AG09309 (cell line): ENCODE data around the gene MEIOB.

Experiments used
- DNase-seq: peaks from one replicate; pipeline ENCODE4 v3.0.0-alpha.2; 2010; ENCODE audit warnings: low read depth
- H3K4me3 ChIP-seq: 2 replicates; pipeline ENCODE4 v1.5.1; 2011; ENCODE audit warnings: mild to moderate bottlenecking, low read depth, low read length, moderate library complexity; ENCODE audit not compliant: control insufficient read depth
- CTCF ChIP-seq: IDR thresholded peaks from 2 replicates; pipeline ENCODE4 v1.5.1; 2011; ENCODE audit warnings: mild to moderate bottlenecking, low read depth, low read length, inconsistent platforms; ENCODE audit not compliant: insufficient read depth, control insufficient read depth; ENCODE audit errors: missing control alignments

Gene MEIOB

GRCh38 chr16:1830213-1830612 lies 41.8 kb downstream of the MEIOB start:
- no peak overlapping the region for H3K4me3 ChIP-seq
- no peak for TF ChIP-seq CTCF
- DNase-seq = no peak

- no peak for TF ChIP-seq CTCF
- no peak overlapping the region for H3K4me3 ChIP-seq
- DNase-seq = no peak
Measured at GRCh38 chr16:1828645-1829410, 43.1 kb downstream of the MEIOB start.

GRCh38 chr16:1826691-1827573 lies 45.0 kb downstream of the MEIOB start, which contains the start of the genes FAHD1 and HAGH:
FAHD1 (plus strand) TSS chr16:1827206; CDS start chr16:1827239, 33 bp downstream.
HAGH (minus strand) TSS chr16:1826825; CDS start chr16:1826787, 38 bp downstream.
- no peak for TF ChIP-seq CTCF
- DNase-seq = peak; percentile 86
- H3K4me3 ChIP-seq = peak within 1 kb of the TSS; percentile 78

GRCh38 chr16:1825864-1826690 lies 45.9 kb downstream of the MEIOB start:
- peak overlapping the region; percentile 35 for H3K4me3 ChIP-seq
- no peak for DNase-seq
- no peak for TF ChIP-seq CTCF

GRCh38 chr16:1825381-1825863 lies 46.5 kb downstream of the MEIOB start:
- no peak for DNase-seq
- TF ChIP-seq CTCF = no peak
- H3K4me3 ChIP-seq = peak overlapping the region; percentile 35

- peak; percentile 24 for TF ChIP-seq CTCF
- no peak for DNase-seq
- H3K4me3 ChIP-seq = no peak overlapping the region
Measured at GRCh38 chr16:1823821-1824220, 48.1 kb downstream of the MEIOB start.
